Tracheal epithelial cell (primary cell): ENCODE data around the gene SEMA3D. TPM values are rescaled to one million over a fixed set of nuclear protein-coding genes. Genes with fewer than 3 reads are reported as not detected.

Source experiments
- total RNA-seq: library from RNA; depleted of rRNA; stranded (reverse); fragments of >200 nt; gene quantifications from 2 replicates; pipeline ENCODE4 v1.2.1, GENCODE V29; 2014

The SEMA3D gene
- 0.64 TPM in 1 of 2 replicates, not detected in the other for total RNA-seq

DNA sequence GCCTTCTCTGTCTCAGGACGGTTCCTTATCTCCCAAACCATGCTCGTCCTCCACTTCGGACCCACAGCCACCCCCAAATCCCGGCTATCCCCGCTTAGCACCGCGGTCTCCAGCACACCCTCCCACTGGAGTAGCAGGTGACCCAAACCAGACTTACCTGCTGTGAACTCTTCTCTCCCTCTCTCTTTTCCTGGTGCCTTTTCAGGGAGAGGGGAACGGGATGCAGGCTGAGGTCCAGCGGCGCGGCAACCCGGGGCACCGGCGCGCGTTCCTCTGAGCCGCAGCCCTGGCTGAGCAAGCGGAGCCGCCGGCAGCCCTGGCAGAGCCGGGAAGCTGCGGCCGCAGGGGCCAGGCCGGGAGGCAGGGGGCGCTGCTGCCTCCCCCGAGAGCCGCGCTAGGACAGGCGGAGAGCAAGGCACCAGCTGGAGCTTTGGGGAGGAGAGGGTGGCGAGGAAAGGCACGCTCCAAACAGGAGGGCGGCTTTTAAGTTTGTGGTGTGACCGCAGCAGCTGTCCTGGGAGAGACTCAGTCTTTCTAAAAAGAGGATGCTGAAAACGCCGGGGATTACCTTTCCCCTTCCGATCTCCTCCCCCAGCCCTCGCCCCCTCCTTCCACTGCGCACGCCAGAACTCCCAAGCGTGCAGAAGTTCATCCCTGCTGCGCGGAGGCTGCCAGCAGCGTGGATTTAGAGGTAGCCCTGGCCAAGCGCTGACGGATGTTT, at the start of gene SEMA3D:
Gene SEMA3D, minus strand, starts transcription at position 536 of the 721 bp plus-strand sequence. CDS start 65,165 bp downstream, outside the sequence.

